GM12864 (cell line): Measurements from ENCODE around the gene NFIL3.
A peak's percentile ranks its signal among the peaks of the same experiment; 100 is the strongest.

Source experiments
- DNase-seq: peaks from one replicate; pipeline ENCODE4 v3.0.0-alpha.2; 2011; ENCODE audit warnings: low read depth
- H3K4me3 ChIP-seq: 2 replicates; pipeline ENCODE4 v1.5.1; 2011; ENCODE audit warnings: mild to moderate bottlenecking, low read depth, low read length, control low read depth
- TF ChIP-seq, protein P1 (sequence below): IDR thresholded peaks from 2 replicates; pipeline ENCODE4 v1.5.1; 2011; ENCODE audit warnings: low read depth, mild to moderate bottlenecking, moderate library complexity, low read length, control low read depth, inconsistent platforms; ENCODE audit errors: missing control alignments

NFIL3 gene

DNA sequence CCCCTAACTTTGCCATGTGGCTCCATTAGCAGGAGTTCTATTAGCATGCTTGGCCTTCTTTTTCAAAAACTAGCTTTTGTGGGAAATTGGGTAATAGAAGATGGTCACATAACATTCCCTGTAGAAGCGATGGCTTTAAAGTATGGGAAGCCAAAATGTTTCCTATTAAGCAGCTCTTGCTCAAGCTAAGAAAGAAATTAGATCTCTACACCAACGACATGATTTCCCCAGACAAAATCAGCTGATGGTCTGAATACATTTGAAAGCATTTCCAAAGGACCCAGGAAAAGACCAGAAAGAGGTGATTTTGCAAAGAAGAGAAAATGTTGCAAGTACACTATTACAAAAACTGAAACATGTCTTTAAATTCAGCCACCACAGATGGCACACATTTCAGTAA lies 4.8 kb upstream of the NFIL3 start:
- TF ChIP-seq, protein P1, sequence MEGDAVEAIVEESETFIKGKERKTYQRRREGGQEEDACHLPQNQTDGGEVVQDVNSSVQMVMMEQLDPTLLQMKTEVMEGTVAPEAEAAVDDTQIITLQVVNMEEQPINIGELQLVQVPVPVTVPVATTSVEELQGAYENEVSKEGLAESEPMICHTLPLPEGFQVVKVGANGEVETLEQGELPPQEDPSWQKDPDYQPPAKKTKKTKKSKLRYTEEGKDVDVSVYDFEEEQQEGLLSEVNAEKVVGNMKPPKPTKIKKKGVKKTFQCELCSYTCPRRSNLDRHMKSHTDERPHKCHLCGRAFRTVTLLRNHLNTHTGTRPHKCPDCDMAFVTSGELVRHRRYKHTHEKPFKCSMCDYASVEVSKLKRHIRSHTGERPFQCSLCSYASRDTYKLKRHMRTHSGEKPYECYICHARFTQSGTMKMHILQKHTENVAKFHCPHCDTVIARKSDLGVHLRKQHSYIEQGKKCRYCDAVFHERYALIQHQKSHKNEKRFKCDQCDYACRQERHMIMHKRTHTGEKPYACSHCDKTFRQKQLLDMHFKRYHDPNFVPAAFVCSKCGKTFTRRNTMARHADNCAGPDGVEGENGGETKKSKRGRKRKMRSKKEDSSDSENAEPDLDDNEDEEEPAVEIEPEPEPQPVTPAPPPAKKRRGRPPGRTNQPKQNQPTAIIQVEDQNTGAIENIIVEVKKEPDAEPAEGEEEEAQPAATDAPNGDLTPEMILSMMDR = no peak
- DNase-seq = no peak
- H3K4me3 ChIP-seq = no peak overlapping the region

DNA sequence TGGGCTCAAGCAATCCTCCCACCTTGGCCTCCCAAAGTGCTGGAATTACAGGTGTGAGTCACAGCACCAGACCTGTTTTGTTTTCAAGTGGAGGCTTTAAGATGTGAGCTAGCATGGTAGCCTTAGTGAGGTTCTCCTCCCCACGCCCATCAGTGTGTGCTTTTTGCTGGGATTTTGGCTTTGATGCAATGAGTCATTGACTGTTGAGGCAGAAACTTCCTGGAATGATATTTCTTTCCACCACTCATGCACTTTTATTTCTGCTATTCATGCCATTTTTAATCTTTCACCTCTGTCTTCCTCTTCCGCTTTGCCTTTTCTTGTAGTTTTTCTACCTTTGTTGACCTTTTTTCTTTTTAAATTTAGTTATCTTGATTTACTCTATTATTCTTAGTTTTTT lies 4.2 kb upstream of the NFIL3 start:
- DNase-seq = no peak
- TF ChIP-seq, protein P1 = no peak
- no peak overlapping the region for H3K4me3 ChIP-seq

DNA sequence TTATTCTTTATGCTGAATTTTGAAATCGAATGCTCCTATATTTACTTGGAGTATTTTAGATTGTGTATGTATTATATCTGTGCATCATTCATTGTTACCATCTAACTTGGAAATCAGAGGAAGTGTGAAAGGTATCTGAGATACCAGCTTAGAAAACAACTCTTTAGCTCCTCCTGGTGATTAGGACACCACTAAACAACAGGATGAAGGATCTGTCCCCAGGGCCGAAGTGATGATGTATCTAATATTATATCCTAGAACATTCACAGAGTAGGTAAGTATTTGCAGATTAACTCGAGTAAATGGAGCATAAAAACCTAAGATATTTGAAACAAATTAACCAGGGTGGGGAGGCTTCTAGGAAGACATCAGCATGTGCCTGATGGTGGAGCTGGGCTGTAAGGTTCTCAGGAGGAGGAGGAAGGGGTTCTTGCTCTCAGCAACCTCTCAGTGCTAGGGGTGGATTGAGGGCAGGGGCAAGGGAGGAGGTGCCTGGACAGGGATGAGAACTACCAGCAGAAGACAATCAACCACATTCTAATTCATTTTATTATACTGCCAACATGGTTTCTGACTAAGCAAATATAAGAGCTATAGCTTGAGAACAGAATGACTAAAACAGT lies 2.6 kb upstream of the NFIL3 start:
- no peak for DNase-seq
- no peak overlapping the region for H3K4me3 ChIP-seq
- TF ChIP-seq, protein P1 = peak; percentile 52

DNA sequence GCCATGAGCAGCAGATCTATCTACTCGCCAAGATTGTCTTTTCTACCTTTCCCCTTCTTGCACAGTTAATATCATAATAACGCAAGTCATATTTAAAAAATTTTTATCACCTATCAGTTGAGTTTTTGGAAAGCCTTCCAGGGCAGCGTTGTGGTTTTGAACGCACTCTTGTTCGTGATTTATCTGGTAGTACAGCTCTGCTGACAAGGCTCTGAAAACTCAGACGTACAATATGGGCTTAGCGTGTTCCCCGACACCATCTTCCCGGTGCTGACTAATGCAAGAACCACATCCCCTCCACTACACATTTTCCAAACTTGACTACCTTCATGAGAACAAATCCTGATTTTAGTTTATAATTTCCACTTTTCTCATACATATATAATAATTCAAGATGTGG lies 1.6 kb upstream of the NFIL3 start:
- H3K4me3 ChIP-seq = no peak overlapping the region
- DNase-seq = no peak
- TF ChIP-seq, protein P1 = no peak

DNA sequence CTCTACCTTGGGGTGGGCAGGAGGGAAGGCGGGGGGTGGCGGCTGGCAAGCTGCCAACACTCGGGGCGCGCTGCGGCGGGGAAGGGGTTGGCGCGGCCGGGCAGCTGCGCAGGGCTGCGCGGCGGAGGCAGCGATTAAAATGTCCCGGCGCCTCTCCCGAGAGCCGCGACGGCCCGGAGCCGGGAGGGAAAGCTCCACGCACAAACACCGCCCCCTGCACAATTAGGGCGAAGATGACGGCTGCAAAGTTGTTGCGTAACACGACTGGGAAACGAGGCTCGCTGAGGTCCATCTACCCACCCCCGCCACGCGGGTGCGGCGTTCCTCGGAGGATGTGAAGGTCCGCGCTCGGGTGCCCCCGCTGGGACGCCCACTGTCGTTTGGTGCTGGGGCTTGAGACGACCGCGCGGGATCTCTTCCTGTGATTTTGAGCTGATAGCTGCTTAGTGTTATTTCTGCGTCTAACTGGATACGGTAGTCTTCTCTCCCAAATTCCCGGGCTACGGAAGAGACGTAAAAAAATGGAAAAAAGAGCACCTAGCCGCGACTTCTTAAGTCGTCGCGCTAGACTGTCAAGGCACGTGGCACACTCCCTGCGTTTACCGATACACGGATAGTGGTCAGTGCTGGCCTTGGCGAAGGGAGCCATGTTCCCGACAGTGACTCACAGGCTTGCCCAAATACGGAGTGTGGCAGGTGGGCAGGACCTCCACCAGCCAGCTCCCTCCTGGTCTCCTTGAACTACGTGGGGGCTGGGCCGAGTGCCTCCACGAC lies 958 bp upstream of the NFIL3 start:
- TF ChIP-seq, protein P1 = no peak
- DNase-seq = no peak
- peak overlapping the region; percentile 52 for H3K4me3 ChIP-seq

DNA sequence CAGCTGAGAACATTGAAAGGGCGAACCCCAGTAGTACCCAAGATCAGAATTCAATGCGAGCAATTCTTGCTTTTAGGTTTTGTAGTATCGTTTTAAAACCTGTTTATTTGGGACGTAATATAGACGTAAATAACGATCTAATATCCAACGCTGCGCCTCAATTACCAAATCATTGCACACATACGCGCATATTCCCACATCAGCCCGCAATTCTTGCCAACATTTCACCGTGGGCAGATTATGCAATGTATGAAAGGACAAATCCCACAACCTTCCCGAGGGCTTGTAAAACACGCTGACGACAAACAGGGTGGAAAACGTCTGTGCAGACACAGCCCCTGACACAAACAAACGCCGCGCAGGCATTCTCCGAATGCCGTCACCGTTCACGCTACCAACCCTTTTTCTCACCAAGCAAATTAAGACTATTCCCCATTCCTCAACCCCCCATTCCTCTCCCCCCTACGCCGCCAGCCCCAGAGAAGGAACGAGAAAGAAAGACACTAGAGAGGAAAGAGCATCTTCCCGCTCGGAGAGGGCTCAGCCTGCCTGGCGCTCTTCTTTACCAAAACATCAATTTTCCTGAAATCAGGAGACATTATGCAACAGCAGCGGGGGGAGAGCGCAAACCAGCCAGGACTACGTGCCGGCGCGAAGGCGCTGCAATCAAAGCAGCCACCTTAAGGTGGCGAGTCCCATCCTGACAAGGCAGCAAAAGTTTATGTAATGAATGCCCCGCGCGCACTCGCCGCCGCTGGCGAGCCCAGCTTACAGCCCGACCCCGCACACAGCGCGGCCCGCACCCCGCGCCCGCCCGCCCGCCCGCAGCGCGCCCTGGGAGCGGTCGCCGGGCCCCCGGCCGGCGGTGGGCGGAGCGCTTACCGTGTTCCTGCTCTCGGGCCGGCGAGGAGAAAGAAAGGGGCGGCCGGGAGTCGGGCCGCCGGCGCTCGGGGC lies 597 bp downstream of the NFIL3 start:
- no peak for DNase-seq
- H3K4me3 ChIP-seq = peak overlapping the region; percentile 63
- TF ChIP-seq, protein P1 = peak; percentile 56
